ENCODE measurements around the gene PROSER3. TPM values are rescaled to one million over a fixed set of nuclear protein-coding genes. Genes with fewer than 3 reads are reported as not detected.
A peak's percentile ranks its signal among the peaks of the same experiment; 100 is the strongest.

Gene PROSER3
- total and polyA plus RNA-seq, 2 donors (not counting 1 experiment from before 2014, with no cell fraction given), result 26.0 to 61.0 TPM

GRCh38 chr19:35710784-35711723 lies 46.9 kb upstream of the PROSER3 start:
- Mint-ChIP-seq H3K4me3 (peak overlapping the region; percentile 98), H3K27ac (peak overlapping the region; percentile 99), H3K4me1 (peaks cover 54% of the 10 kb centered on the region), H3K9me3 (ENCODE audit: insufficient read depth) (no peaks in the 10 kb centered on the region), H3K27me3 (no peaks in the 10 kb centered on the region)
- peaks cover 20% of the 10 kb centered on the region for H3K79me2 ChIP-seq (ENCODE audit: control insufficient read depth, insufficient read depth, low read length)
- no peaks in the 10 kb centered on the region for H3K9me3 ChIP-seq (ENCODE audit: control extremely low read depth in 1 of 3, control insufficient read depth in 2 of 3, insufficient read depth in 1 of 3, low read length in 2 of 3)
- no peaks in the 10 kb centered on the region for H3K36me3 ChIP-seq (replicated peaks in 1 of 2; ENCODE audit: control extremely low read depth in 1 of 2, control insufficient read depth in 1 of 2, extremely low read depth in 1 of 2, insufficient read depth in 2 of 2, low read length in 1 of 2)
- 66% methylated on average over 5 of the region's 13 CpGs for WGBS (ENCODE audit: insufficient coverage)
- DNase-seq (peak; percentile 73), ATAC-seq (ENCODE audit: low read depth) (peak; percentile 55)
- H3K4me3 ChIP-seq (ENCODE audit: control extremely low read depth in 1 of 5, extremely low read depth in 1 of 5, insufficient read depth in 1 of 5, low read depth in 2 of 5, low read length in 4 of 5), result peak overlapping the region in 2 of 5 experiments; percentile 23 to 30
- TF ChIP-seq CTCF (IDR thresholded peaks at IDR 0.05) (no peak), EZH2 (IDR thresholded peaks at IDR 0.05; ENCODE audit: borderline replicate concordance, insufficient read depth, low read depth, low read length, poor library complexity, severe bottlenecking) (no peak)
- H3K9ac ChIP-seq (ENCODE audit: low read length), result peak overlapping the region; percentile 41
- H4K20me1 ChIP-seq (ENCODE audit: control insufficient read depth, insufficient read depth, low read length, poor library complexity, severe bottlenecking), result no peaks in the 10 kb centered on the region
- ChIA-PET POLR2A (interaction anchor here (0.6 to 4.6 kb wide), 5 partner anchors 9 to 220 kb away, joined by 3 to 53 read pairs (median 5); no protein-coding TSS in a partner anchor), CTCF (interaction anchor here (0.6 to 6.5 kb wide), 6 partner anchors 8 to 182 kb away, joined by 4 to 123 read pairs (median 8); no protein-coding TSS in a partner anchor)
- intact Hi-C loops (cut with micrococcal nuclease), result loop anchor here (10.0 kb wide), 2 partner anchors 194 to 366 kb away; partner anchors contain the start of genes FFAR1, HCST, NFKBID and TYROBP
- peak overlapping the region; percentile 66 for H3K4me2 ChIP-seq (replicated peaks; ENCODE audit: low read depth, low read length, poor library complexity, severe bottlenecking)
- peaks cover 29 to 64% of the 10 kb centered on the region in 2 donors for H3K4me1 ChIP-seq (ENCODE audit: control insufficient read depth in 2 of 2, insufficient read depth in 2 of 2, low read length in 2 of 2)
- peak overlapping the region; percentile 85 for H3K27ac ChIP-seq (ENCODE audit: low read length in 2 of 2)
- H3K27me3 ChIP-seq (replicated peaks in 1 of 4; ENCODE audit: control extremely low read depth in 1 of 4, control insufficient read depth in 3 of 4, insufficient read depth in 4 of 4, low read length in 3 of 4), result no peaks in the 10 kb centered on the region
- peak overlapping the region; percentile 5 for H2AFZ ChIP-seq (ENCODE audit: insufficient read depth, low read depth, low read length, poor library complexity, severe bottlenecking)

All from B cell (primary cell).